ENCODE measurements around the gene COA7.

DNA sequence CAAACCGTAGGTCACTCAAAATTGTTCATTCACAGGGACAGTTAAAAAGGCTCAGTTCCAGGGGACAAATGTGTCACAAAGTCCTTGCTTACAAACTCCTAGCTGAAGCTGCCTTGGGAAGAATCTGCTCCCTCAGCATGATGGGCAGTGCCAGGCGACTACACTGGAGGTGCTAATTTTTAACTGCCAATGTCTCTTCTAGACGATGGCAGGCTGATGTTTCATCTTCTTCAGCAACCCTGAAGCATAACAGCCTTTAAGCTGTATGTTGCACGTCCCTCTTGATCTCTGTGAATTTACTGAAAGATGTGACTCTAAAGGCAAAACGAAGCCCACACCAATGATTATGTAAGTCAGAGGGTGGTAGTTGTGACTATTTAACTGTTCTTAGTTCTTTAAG is 11.3 kb downstream of the COA7 start:
- TF ChIP-seq POLR2AphosphoS5 (IDR thresholded peaks at IDR 0.05) (no peak), POLR2A (IDR thresholded peaks at IDR 0.05) (no peak)
- TF ChIP-seq, protein P1, sequence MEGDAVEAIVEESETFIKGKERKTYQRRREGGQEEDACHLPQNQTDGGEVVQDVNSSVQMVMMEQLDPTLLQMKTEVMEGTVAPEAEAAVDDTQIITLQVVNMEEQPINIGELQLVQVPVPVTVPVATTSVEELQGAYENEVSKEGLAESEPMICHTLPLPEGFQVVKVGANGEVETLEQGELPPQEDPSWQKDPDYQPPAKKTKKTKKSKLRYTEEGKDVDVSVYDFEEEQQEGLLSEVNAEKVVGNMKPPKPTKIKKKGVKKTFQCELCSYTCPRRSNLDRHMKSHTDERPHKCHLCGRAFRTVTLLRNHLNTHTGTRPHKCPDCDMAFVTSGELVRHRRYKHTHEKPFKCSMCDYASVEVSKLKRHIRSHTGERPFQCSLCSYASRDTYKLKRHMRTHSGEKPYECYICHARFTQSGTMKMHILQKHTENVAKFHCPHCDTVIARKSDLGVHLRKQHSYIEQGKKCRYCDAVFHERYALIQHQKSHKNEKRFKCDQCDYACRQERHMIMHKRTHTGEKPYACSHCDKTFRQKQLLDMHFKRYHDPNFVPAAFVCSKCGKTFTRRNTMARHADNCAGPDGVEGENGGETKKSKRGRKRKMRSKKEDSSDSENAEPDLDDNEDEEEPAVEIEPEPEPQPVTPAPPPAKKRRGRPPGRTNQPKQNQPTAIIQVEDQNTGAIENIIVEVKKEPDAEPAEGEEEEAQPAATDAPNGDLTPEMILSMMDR (IDR thresholded peaks at IDR 0.05), result no peak

Data from stomach (tissue), 4 donors.